HG03354 (cell line): ENCODE measurements around the gene DSCAML1.

Experiments used
- ATAC-seq: cut with Tn5 transposase; IDR thresholded peaks from one replicate; pipeline ENCODE4 v1.9.1; 2021; ENCODE audit warnings: mild to moderate bottlenecking; ENCODE audit not compliant: unreplicated experiment, poor library complexity, severe bottlenecking

The DSCAML1 gene

GRCh38 chr11:117631336-117632140 is 165.5 kb downstream of the DSCAML1 start:
- no peak for ATAC-seq

- ATAC-seq: no peak
Observed at GRCh38 chr11:117629891-117630538, 167.0 kb downstream of the DSCAML1 start.

- no peak for ATAC-seq
Observed at GRCh38 chr11:117629146-117629545, 167.9 kb downstream of the DSCAML1 start.

GRCh38 chr11:117627259-117627658 is 169.8 kb downstream of the DSCAML1 start:
- no peak for ATAC-seq

DNA sequence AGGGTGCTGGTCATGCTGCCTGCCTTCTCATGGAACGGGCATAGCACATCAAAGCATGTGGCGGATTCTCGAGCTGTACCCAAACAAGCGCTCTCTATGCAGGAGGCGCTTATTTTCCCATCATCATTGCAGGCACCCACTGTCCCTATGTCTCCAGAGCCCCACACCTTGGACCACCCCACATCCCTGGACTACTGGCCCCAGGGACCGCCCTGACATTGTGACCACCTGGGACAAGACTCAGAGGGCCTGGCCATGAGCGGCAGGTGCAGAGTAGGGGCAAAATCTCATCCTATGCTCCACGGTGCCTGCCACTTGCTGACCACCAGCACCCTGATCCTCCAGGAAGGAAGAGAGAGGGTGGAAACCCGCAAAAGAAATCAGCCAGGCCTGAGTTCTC is 170.4 kb downstream of the DSCAML1 start:
- ATAC-seq: no peak

DNA sequence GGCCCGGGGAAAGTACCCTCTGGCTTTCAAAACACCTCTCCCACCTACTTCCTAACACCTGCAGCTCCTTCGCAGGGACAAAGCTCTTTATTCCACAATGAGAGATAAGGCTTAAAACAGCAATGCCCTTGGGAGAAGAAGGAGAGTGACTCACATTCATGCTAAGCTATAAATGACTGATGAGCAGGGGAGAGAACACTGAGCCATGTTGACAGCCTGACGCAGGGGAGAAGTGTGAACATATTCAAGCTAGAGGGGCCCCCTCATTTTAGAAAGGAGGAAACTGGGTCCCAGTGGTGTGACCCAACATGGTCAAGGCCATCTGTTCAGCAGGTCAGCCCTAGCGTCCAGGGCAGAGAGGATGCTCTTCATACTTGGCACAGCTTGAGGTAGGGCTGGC is 171.8 kb downstream of the DSCAML1 start:
- no peak for ATAC-seq

- no peak for ATAC-seq
Observed at GRCh38 chr11:117623831-117624271, 173.2 kb downstream of the DSCAML1 start.

- no peak for ATAC-seq
Observed at GRCh38 chr11:117621226-117621625, 175.8 kb downstream of the DSCAML1 start.

DNA sequence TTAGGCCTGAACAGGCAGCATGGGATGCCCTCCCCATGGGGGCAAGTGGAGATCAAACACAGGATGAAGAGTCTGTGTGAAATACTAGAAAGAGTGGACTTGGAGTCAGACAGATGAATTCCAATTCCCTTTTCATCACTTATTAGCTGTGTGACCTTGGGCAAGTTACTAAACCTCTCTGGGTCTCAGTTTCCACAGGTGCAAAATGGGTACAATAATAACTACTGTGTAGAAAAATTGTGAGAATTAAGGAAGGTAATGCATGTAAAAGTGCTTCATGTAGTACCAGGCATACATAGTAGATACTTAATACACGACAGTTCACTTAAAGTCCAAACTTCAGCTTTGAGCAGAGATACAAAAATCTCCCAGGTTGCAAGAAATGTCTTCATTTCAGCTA is 176.4 kb downstream of the DSCAML1 start:
- no peak for ATAC-seq

DNA sequence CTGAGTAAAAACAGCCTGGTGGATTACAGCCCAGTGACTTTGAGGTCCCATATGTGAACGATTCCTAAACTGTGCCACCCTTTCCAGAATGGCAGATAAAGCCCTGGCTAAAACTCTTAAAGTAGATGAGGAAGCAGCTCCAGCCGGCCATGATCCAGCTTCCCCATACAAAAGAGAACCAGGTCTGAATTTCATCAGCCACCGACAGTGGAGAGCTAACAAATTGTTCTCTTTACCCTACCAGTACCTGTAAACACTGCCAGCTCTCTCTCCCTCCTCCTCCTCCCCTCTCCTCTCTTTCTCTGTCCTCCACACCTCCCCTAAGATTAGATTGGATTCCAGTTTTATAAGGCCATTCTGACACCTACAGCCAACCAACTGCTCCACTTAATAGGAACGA is 176.9 kb downstream of the DSCAML1 start:
- no peak for ATAC-seq

DNA sequence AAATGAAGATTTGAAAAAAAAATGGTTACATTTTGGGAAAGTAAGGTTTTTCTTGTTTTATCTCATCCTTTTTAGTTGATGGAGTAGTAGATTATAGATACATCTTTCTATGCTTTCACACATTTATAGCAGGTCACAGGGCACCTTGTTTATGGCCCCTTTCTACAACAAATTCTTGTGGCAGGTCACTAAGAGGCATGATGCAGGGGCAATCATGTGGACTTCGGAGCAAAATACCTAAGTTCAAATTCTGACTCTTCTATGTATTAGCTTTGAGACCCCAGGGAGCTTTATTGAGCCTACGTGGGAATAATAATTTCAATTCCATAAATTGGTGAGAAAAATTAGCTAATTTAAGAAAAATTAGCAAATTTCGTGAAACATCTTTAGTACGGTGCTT is 177.4 kb downstream of the DSCAML1 start:
- no peak for ATAC-seq

GRCh38 chr11:117618982-117619355 is 178.0 kb downstream of the DSCAML1 start:
- ATAC-seq: no peak

- ATAC-seq: no peak
Observed at GRCh38 chr11:117618302-117618981, 178.6 kb downstream of the DSCAML1 start.

DNA sequence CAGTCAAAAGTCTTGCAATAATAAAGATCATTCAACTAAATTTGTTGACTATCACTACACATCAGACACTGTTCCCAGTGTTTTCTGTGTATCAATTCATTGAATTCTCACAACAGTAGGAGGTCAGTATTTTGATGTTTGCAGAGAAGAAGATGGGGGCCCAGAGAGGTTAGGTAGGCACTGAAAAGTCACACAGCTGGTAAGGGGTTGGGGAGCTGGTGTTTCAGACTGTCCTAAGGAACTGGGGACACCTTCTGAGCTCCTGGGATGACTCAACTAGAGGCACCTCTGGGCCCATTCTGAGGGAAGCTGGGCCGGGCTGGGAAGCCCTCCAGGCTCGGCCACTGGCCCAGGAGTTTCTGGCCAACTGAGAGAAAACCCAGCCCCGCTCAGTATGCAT is 180.0 kb downstream of the DSCAML1 start:
- no peak for ATAC-seq

DNA sequence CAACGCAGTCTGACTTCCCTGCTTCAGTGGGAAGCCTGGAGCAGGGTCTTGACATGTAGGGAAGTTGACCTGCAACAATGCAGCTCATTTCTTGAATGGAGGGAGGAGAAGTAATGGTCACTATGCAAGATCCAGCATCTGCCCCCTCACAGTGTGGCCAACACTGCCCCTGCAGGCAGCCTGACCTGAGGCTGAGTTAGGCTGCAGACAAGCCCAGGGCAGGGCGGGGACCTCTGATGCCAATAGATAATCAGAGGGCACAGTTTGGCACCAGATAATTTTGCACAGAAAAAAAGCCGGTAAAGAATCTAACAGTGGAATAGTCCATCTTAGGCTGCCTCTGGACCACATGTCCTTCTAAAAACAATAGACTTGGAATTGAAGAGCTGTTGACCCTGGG is 182.3 kb downstream of the DSCAML1 start:
- no peak for ATAC-seq

DNA sequence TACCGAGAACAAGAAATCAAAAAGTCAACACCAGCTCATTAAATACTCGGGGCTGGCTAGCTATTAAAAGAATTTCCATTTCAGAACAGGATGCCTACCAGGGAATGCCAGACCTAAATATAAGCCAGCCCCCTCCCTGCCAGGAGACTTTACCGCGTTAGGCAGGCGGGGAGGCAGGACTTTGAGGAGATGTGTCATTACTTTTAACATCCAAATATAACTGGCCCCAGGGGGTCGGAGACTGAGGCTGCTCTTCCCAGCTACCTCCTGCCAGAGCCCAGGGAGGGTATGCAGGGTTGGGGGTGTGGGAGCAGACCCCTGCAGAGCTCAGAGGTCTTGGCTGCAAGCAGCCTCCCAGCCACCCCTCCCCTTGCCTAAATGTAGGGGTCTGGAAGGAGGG is 183.5 kb downstream of the DSCAML1 start:
- ATAC-seq: no peak

DNA sequence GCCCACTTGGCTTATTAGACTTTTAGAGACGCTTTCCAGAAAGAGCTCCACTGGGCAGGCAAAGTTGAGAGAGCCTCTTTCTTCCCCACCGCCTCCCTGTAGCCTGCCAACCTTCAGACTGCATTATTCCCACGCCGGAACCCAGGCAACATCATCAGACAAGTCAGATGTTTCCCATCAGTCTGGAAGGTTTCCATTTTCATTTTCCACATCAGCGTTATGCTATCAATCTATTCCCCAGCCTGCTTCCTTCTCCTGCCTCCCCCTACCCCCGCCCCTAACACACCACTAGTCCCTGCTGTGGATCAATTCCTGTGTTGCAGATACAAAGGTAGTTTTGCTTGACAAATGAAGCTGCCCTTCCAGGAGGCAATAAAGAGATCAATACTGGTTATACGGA is 184.8 kb downstream of the DSCAML1 start:
- no peak for ATAC-seq

DNA sequence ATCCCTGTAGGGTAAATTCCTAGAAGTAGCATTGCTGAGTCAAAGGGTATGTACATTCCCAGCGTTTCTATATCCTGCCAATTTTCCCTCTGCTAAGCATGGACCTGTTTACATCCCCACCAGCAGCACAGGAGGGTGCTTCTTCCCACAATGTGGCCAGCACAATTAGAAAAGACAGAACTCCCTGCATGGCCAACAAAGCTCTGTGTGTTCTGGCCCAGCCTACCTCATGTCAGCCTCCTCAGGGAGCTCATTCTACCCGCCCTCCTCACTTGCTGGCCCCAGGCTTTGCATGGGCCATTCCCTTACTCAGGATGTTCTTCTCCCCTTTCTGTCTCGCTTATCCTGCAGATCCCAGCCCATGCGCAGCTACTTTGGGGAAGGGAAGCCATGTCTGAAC is 186.1 kb downstream of the DSCAML1 start:
- ATAC-seq: no peak

- peak; percentile 44 for ATAC-seq
Observed at GRCh38 chr11:117610045-117610444, 187.0 kb downstream of the DSCAML1 start.

- ATAC-seq: no peak
Observed at GRCh38 chr11:117607449-117607848, 189.6 kb downstream of the DSCAML1 start.

GRCh38 chr11:117606790-117607189 is 190.2 kb downstream of the DSCAML1 start:
- peak; percentile 42 for ATAC-seq
